K562 (cell line): ENCODE data around the gene IQUB. TPM values are rescaled to one million over a fixed set of nuclear protein-coding genes. Genes with fewer than 3 reads are reported as not detected.

ENCODE experiments used
- ADNP ChIP-seq: fragments of 200-800 bp; sonication (Bioruptor generic); IDR thresholded peaks from 2 replicates; pipeline ENCODE4 v1.6.1; 2016; ENCODE audit warnings: missing genetic modification characterization, missing compliant biosample characterization
- CHD7 ChIP-seq: fragments of 200-600 bp; sonication (generic); IDR thresholded peaks from one replicate; pipeline ENCODE4 v1.6.1; 2012; ENCODE audit warnings: mild to moderate bottlenecking, low read depth, low read length, inconsistent platforms
- ELK3 ChIP-seq: fragments of 450-650 bp; formaldehyde crosslinking; IDR thresholded peaks from 2 replicates; pipeline ENCODE4 v1.4.0; 2020; ENCODE audit warnings: mild to moderate bottlenecking
- FOXJ2 ChIP-seq: fragments of 200-800 bp; sonication (Bioruptor generic); IDR thresholded peaks from 2 replicates; pipeline ENCODE4 v1.6.1; 2016; ENCODE audit warnings: missing genetic modification characterization, missing compliant biosample characterization
- RBM22 ChIP-seq: fragments of 200-400 bp; formaldehyde crosslinking; IDR thresholded peaks from 2 replicates; pipeline ENCODE4 v1.6.1; 2018; ENCODE audit warnings: low read length, low read depth; ENCODE audit not compliant: poor library complexity, severe bottlenecking
- THAP12 ChIP-seq: fragments of 250-450 bp; sonication (Bioruptor Pico); IDR thresholded peaks from 2 replicates; pipeline ENCODE4 v1.9.0; 2021; ENCODE audit warnings: mild to moderate bottlenecking, inconsistent platforms
- ZKSCAN1 ChIP-seq: fragments of 150-350 bp; IDR thresholded peaks from 2 replicates; pipeline ENCODE4 v1.6.1; 2016; ENCODE audit warnings: low read depth, low read length
- ZNF174 ChIP-seq: fragments of 250-450 bp; sonication (Bioruptor Pico); IDR thresholded peaks from 2 replicates; pipeline ENCODE4 v1.4.0; 2020; ENCODE audit warnings: mild to moderate bottlenecking
- ZNF232 ChIP-seq: sonication (generic); formaldehyde crosslinking; IDR thresholded peaks from 2 replicates; pipeline ENCODE4 v1.8.0; 2022; ENCODE audit warnings: mild to moderate bottlenecking, missing genetic modification reagents
- ZNF24 ChIP-seq: fragments of 450-650 bp; IDR thresholded peaks from 2 replicates; pipeline ENCODE4 v1.6.1; 2016
- ZNF282 ChIP-seq: sonication (generic); formaldehyde crosslinking; IDR thresholded peaks from 2 replicates; pipeline ENCODE4 v1.8.1; 2023; ENCODE audit warnings: missing genetic modification reagents
- polyA plus RNA-seq, 8 experiments: library from polyadenylated mRNA; depleted of rRNA in 4 of 8; stranded (reverse) in 5 of 8; unstranded in 3 of 8; fragments of >200 nt; fragmentation: Nextera tagmentation in 2 of 8; fragmentation: Illumina TruSeq in 1 of 8; extraction: Ambion mirVana in 2 of 8; extraction: Trizol in 1 of 8; gene quantifications; 2 replicates each; pipeline versions ENCODE4 v1.2.1 to v1.2.3, GENCODE V29; 2011 to 2014; ENCODE audit warnings: inconsistent platforms in 1 of 8, missing spikeins in 1 of 8
- total RNA-seq, 7 experiments: library from RNA; depleted of rRNA in 6 of 7; stranded (reverse); fragments of >200 nt in 6 of 7; fragmentation: Illumina TruSeq in 2 of 7; extraction: Trizol in 2 of 7; gene quantifications; 2 replicates each; pipeline versions ENCODE4 v1.2.1 to v1.2.3, GENCODE V29; 2011 to 2021; ENCODE audit warnings: low replicate concordance in 1 of 7

The IQUB gene
- total and polyA plus RNA-seq, 9 of the 15 experiments (the other 6 are each of a cell fraction or from before 2014, with no cell fraction given): 0.62 to 2.6 (median 1.4) TPM

GRCh38 chr7:123534383-123535260, at the start of gene IQUB (continued):
- TF ChIP-seq CHD7 (no peak), ZNF24 (no peak), ELK3 (CRISPR knock-in tag) (no peak), ZNF282 (CRISPR knock-in tag) (no peak), ZNF174 (no peak), ADNP (tag) (no peak), RBM22 (no peak), THAP12 (CRISPR knock-in tag) (no peak), FOXJ2 (tag) (no peak), ZNF232 (CRISPR knock-in tag) (no peak), ZKSCAN1 (no peak)
